ENCODE data around the gene EFNA4. TPM values are rescaled to one million over a fixed set of nuclear protein-coding genes. Genes with fewer than 3 reads are reported as not detected.
A peak's percentile ranks its signal among the peaks of the same experiment; 100 is the strongest.

Gene EFNA4
- total and polyA plus RNA-seq, 9 of the 15 experiments (the other 6 are each of a cell fraction or from before 2014, with no cell fraction given): 0.68 to 7.4 (median 6.1) TPM

GRCh38 chr1:155050560-155051341 lies 12.8 kb upstream of the EFNA4 start, which contains the start of gene ADAM15 (continued):
- no peak for TF ChIP-seq ZBTB33 (CRISPR knock-in tag; IDR thresholded peaks at IDR 0.05)
- no peak for TF ChIP-seq USF1 (CRISPR knock-in tag; IDR thresholded peaks at IDR 0.05)
- no peak for TF ChIP-seq NFYB (IDR thresholded peaks at IDR 0.05; ENCODE audit: extremely low read depth, insufficient read length)
- TF ChIP-seq COPS2 (conservative IDR thresholded peaks at IDR 0.05): no peak
- TF ChIP-seq FOXJ3 (CRISPR knock-in tag; IDR thresholded peaks at IDR 0.05): no peak
- TF ChIP-seq CREBBP (IDR thresholded peaks at IDR 0.05; ENCODE audit: low read depth, low read length): no peak
- TF ChIP-seq TFAP4 (CRISPR knock-in tag; IDR thresholded peaks at IDR 0.05; ENCODE audit: borderline replicate concordance): peak; percentile 78
- no peak for TF ChIP-seq GMEB1 (CRISPR knock-in tag; IDR thresholded peaks at IDR 0.05)
- TF ChIP-seq ARID2 (IDR thresholded peaks at IDR 0.05): peak; percentile 84; the same call in 1 of the 2 replicates
- no peak for TF ChIP-seq NFRKB (IDR thresholded peaks at IDR 0.05; ENCODE audit: low read depth)
- peak; percentile 67 for TF ChIP-seq REST (IDR thresholded peaks at IDR 0.05; ENCODE audit: borderline replicate concordance)
- TF ChIP-seq REST (CRISPR knock-in tag; IDR thresholded peaks at IDR 0.05; ENCODE audit: low read depth): 0 out of 2 replicates have a peak, but pooled peaks have one; percentile 19
- no peak for TF ChIP-seq HMG20A (CRISPR knock-in tag; conservative IDR thresholded peaks at IDR 0.05)
- TF ChIP-seq LARP7 (IDR thresholded peaks at IDR 0.05): peak; percentile 79; the same call in 1 of the 2 replicates

Data from K562 (cell line).